Erythroblast (primary cell): ENCODE measurements around the gene AKAP1.

Experiments used
- DNase-seq, 2 experiments: peaks; one replicate each; lab custom pipeline; 2025; lab: John Stamatoyannopoulos, UW
- GATA1 ChIP-seq: IDR thresholded peaks from 2 replicates; pipeline ENCODE4 v1.6.1; 2011; ENCODE audit warnings: low read depth, mild to moderate bottlenecking, control low read depth, low read length, moderate library complexity
- POLR2A ChIP-seq: IDR thresholded peaks from 2 replicates; pipeline ENCODE4 v1.6.1; 2011; ENCODE audit warnings: mild to moderate bottlenecking, low read length

AKAP1 gene

DNA sequence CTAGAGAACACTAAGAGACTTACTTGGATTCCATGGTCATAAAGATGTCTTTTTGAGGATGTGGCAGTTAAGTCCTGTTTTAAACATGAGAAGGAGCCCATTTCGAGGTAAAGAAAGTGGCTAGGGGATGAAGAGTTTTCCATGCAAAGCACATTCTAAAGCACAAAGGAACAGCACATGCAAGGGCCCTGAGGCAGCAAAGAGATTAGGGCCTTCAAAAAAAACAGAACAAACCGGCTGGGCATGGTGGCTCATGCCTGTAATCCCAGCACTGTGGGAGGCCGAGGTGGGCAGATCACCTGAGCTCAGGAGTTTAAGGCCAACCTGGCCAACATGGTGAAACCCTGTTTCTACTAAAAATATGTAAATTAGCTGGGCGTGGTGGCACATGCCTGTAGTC lies 79.8 kb downstream of the AKAP1 start:
- TF ChIP-seq GATA1 (no peak), POLR2A (no peak)
- DNase-seq: no peak

DNA sequence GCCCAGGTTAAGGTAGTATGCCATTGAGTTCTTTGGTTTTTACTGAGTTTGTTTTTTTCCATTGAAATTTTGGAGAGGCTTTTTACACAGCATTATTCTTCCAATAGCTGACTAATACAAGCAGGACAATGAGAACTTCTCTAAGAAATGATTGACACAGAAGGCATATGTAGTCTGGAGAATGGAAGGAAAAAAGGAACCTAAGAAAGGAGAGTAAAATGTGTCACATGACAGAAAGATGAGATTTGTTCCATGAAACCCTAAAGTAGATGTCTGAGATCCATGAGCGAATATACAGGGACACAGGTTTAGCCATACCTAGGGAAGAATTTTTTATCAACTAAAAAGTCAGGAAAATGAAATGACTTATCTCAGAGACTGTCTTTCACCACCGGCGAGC lies 80.7 kb downstream of the AKAP1 start:
- no peak for DNase-seq
- TF ChIP-seq GATA1 (no peak), POLR2A (no peak)

DNA sequence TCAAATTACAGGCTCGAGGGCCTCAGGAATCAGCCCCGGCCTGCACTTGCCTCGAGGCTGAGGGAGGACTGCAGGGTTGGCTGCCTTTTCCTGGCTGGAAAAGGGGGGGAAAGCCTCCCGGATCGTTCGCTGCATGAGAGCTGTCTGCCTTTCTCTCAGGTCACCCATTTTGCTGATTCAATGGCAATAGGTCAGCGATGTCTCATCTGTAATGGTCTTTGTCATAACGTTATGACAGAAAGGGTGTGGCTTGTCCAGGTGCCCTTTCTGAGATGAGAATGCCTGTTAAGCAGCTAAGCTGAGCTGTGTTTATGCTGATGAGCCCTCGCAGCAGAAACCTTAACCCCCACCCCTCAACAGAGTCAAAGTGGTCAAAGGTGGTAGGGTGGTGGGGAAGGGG lies 81.8 kb downstream of the AKAP1 start:
- TF ChIP-seq POLR2A (no peak), GATA1 (no peak)
- no peak for DNase-seq

DNA sequence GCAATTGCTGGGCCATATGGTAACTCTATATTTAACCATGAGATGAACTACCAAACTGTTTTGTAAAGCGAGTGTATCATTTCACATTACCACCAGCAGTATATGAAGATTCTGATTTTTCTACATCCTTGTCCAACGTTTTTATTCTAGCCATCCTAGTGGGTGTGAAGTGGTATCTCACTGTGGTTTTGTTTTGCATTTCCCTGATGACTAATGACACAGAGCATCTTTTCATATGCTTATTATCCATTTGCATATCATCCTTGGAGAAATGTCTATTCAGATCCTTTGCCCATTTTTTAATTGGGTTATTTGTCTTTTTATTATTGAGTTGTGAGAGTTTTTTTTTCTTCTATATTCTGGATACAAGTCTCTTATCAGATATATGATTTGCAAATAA lies 83.6 kb downstream of the AKAP1 start:
- DNase-seq: no peak

DNA sequence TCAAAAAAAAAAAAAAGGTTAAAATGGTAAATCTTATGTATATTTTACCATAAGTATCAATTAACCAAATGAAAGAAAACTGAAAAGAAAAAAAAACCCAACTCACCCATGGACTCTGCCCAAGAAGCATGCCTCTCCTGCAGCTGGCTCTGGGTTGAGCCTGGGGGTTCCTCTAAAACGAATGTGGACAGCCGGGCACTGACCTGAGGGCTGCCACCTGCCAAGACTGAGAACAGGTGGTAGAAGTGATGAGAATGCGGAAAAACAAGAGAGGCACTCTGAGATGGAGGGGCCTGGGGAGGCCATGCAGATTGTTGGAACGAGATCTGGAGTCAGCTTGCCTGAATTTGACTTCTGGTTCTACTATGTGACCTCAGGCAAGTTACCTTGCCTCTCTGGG lies 85.8 kb downstream of the AKAP1 start:
- DNase-seq: no peak
- TF ChIP-seq GATA1 (no peak), POLR2A (no peak)

More for the DNA sequence above, 83.6 kb downstream of the AKAP1 start:
- TF ChIP-seq GATA1: no peak
- no peak for TF ChIP-seq POLR2A
